H9 (cell line): ENCODE data around the gene KIF21B. TPM values are rescaled to one million over a fixed set of nuclear protein-coding genes. Genes with fewer than 3 reads are reported as not detected.

Experiments
- DNase-seq: peaks from one replicate; pipeline ENCODE4 v3.0.0-alpha.2; 2017
- H2AFZ ChIP-seq: one replicate; pipeline ENCODE4 v1.6.1; 2013; ENCODE audit warnings: mild to moderate bottlenecking, low read length, control low read depth, moderate library complexity
- H2AK5ac ChIP-seq: 2 replicates; pipeline ENCODE4 v1.6.1; 2013; ENCODE audit warnings: low read length, control low read depth, mixed read lengths; ENCODE audit not compliant: insufficient read length
- H2BK120ac ChIP-seq: one replicate; pipeline ENCODE4 v1.6.1; 2013; ENCODE audit warnings: low read depth, mild to moderate bottlenecking, low read length, control low read depth, inconsistent platforms; ENCODE audit not compliant: poor library complexity, severe bottlenecking
- H2BK12ac ChIP-seq: 2 replicates; pipeline ENCODE4 v1.6.1; 2013; ENCODE audit warnings: low read length, control low read depth, mixed read lengths, low read depth; ENCODE audit not compliant: insufficient read length
- H2BK15ac ChIP-seq: 2 replicates; pipeline ENCODE4 v1.6.1; 2013; ENCODE audit warnings: low read depth, low read length, control low read depth
- H2BK20ac ChIP-seq: one replicate; pipeline ENCODE4 v1.6.1; 2013; ENCODE audit warnings: low read depth, mild to moderate bottlenecking, low read length, control low read depth, inconsistent platforms; ENCODE audit not compliant: poor library complexity, severe bottlenecking
- H2BK5ac ChIP-seq: 2 replicates; pipeline ENCODE4 v1.6.1; 2013; ENCODE audit warnings: low read length, control low read depth, mixed read lengths; ENCODE audit not compliant: insufficient read length
- H3K14ac ChIP-seq: 2 replicates; pipeline ENCODE4 v1.6.1; 2013; ENCODE audit warnings: low read length, control low read depth; ENCODE audit not compliant: insufficient read depth
- H3K18ac ChIP-seq: 2 replicates; pipeline ENCODE4 v1.6.1; 2013; ENCODE audit warnings: low read depth, mild to moderate bottlenecking, mixed read lengths, low read length, control low read depth; ENCODE audit not compliant: insufficient read length
- H3K23ac ChIP-seq: 2 replicates; pipeline ENCODE4 v1.6.1; 2013; ENCODE audit warnings: low read length, control low read depth, mixed read lengths, low read depth; ENCODE audit not compliant: insufficient read length
- H3K23me2 ChIP-seq: 2 replicates; pipeline ENCODE4 v1.6.1; 2013; ENCODE audit warnings: low read depth, mild to moderate bottlenecking, mixed read lengths, low read length, control low read depth; ENCODE audit not compliant: insufficient read length, poor library complexity, severe bottlenecking
- H3K27ac ChIP-seq: 2 replicates; pipeline ENCODE4 v1.5.1; 2013; ENCODE audit warnings: low read length, control low read depth, mixed read lengths, low read depth; ENCODE audit not compliant: insufficient read length
- H3K27me3 ChIP-seq: 2 replicates; pipeline ENCODE4 v1.6.1; 2013; ENCODE audit warnings: low read length, control low read depth, inconsistent platforms; ENCODE audit not compliant: insufficient read depth
- H3K4ac ChIP-seq: 2 replicates; pipeline ENCODE4 v1.6.1; 2013; ENCODE audit warnings: low read depth, mild to moderate bottlenecking, control low read depth, inconsistent platforms, low read length, moderate library complexity
- H3K4me1 ChIP-seq: 2 replicates; pipeline ENCODE4 v1.6.1; 2013; ENCODE audit warnings: low read length, control low read depth, inconsistent platforms; ENCODE audit not compliant: insufficient read depth
- H3K4me2 ChIP-seq: 2 replicates; pipeline ENCODE4 v1.6.1; 2013; ENCODE audit warnings: low read length, control low read depth, mixed read lengths; ENCODE audit not compliant: insufficient read length, insufficient read depth
- H3K56ac ChIP-seq: 2 replicates; pipeline ENCODE4 v1.6.1; 2013; ENCODE audit warnings: low read depth, mild to moderate bottlenecking, mixed read lengths, low read length, control low read depth; ENCODE audit not compliant: insufficient read length
- H3K79me1 ChIP-seq: 2 replicates; pipeline ENCODE4 v1.6.1; 2013; ENCODE audit warnings: low read depth, mild to moderate bottlenecking, moderate library complexity, low read length, control low read depth, inconsistent platforms; ENCODE audit not compliant: insufficient read depth, poor library complexity, severe bottlenecking
- H3K79me2 ChIP-seq: 2 replicates; pipeline ENCODE4 v1.6.1; 2013; ENCODE audit warnings: low read length, control low read depth, inconsistent platforms; ENCODE audit not compliant: insufficient read depth
- H3K9ac ChIP-seq: 2 replicates; pipeline ENCODE4 v1.6.1; 2013; ENCODE audit warnings: low read length, control low read depth, mixed read lengths; ENCODE audit not compliant: insufficient read length; ENCODE audit errors: extremely low read depth
- H3K9me3 ChIP-seq: one replicate; pipeline ENCODE4 v1.6.1; 2013; ENCODE audit warnings: low read depth, low read length, inconsistent platforms; ENCODE audit not compliant: control insufficient read depth
- H3T11ph ChIP-seq: one replicate; pipeline ENCODE4 v1.6.1; 2013; ENCODE audit warnings: mild to moderate bottlenecking, low read length, control low read depth, inconsistent platforms
- H4K20me1 ChIP-seq: one replicate; pipeline ENCODE4 v1.6.1; 2013; ENCODE audit not compliant: control insufficient read depth, insufficient read length, insufficient read depth
- H4K5ac ChIP-seq: 2 replicates; pipeline ENCODE4 v1.6.1; 2013; ENCODE audit warnings: low read depth, mild to moderate bottlenecking, mixed read lengths, low read length, control low read depth; ENCODE audit not compliant: insufficient read length
- H4K8ac ChIP-seq: replicated peaks from 2 replicates; pipeline ENCODE4 v1.6.1; 2013; ENCODE audit warnings: low read length, control low read depth, mixed read lengths, low read depth; ENCODE audit not compliant: insufficient read length
- H4K91ac ChIP-seq: 2 replicates; pipeline ENCODE4 v1.6.1; 2013; ENCODE audit warnings: low read depth, mild to moderate bottlenecking, moderate library complexity, mixed read lengths, low read length, control low read depth; ENCODE audit not compliant: insufficient read length
- H3K27ac Mint-ChIP-seq, 3 experiments: 2 replicates in 2 of 3; 3 replicates in 1 of 3; pipeline ENCODE4 v1.8.0; 2020 to 2021; ENCODE audit warnings: mixed read lengths in 3 of 3, mild to moderate bottlenecking in 1 of 3, moderate library complexity in 1 of 3
- H3K27me3 Mint-ChIP-seq: 2 replicates; pipeline ENCODE4 v1.8.0; 2021; ENCODE audit warnings: low read depth, mild to moderate bottlenecking, moderate library complexity, mixed read lengths
- H3K36me3 Mint-ChIP-seq, 3 experiments: 2 replicates in 2 of 3; 3 replicates in 1 of 3; pipeline ENCODE4 v1.8.0; 2020 to 2021; ENCODE audit warnings: low read depth in 3 of 3, mixed read lengths in 3 of 3; ENCODE audit not compliant: insufficient read depth in 1 of 3
- H3K4me1 Mint-ChIP-seq, 2 experiments: 2 replicates each; pipeline ENCODE4 v1.8.0; 2020; ENCODE audit warnings: mixed read lengths in 2 of 2
- H3K4me3 Mint-ChIP-seq, 2 experiments: 2 replicates in 1 of 2; 3 replicates in 1 of 2; pipeline ENCODE4 v1.8.0; 2020 to 2021; ENCODE audit warnings: mild to moderate bottlenecking in 2 of 2, mixed read lengths in 2 of 2, moderate library complexity in 1 of 2
- H3K9me3 Mint-ChIP-seq, 2 experiments: 2 replicates in 1 of 2; 3 replicates in 1 of 2; pipeline ENCODE4 v1.8.0; 2020; ENCODE audit warnings: mild to moderate bottlenecking in 2 of 2, mixed read lengths in 2 of 2, moderate library complexity in 1 of 2
- CTCF ChIP-seq: fragments of 200-600 bp; sonication (generic); conservative IDR thresholded peaks from 3 replicates; pipeline ENCODE4 v1.8.0; 2021; ENCODE audit warnings: antibody characterized with exemption, mild to moderate bottlenecking
- WGBS: extraction: QIAGEN DNeasy Blood & Tissue Kit; methylation state at CpG from one replicate; pipeline ENCODE4 v1.1.7; 2013; ENCODE audit warnings: missing lambda C conversion rate, low lambda C conversion rate, mixed read lengths; ENCODE audit not compliant: insufficient read length; ENCODE audit errors: extremely low coverage; 5-methylcytosine and 5-hydroxymethylcytosine counted together
- total RNA-seq: library from RNA; stranded (reverse); gene quantifications from 2 replicates; pipeline ENCODE4 v1.2.1, GENCODE V29; 2021

Gene KIF21B
- total RNA-seq, 1 experiment from 2014 or later = 7.5 TPM

GRCh38 chr1:201059871-201060555, 36.5 kb upstream of the KIF21B start:
- Mint-ChIP-seq H3K27ac (no peak overlapping the region; a peak in 1 of 7 replicates), H3K4me1 (peaks cover 21 to 34% of the 10 kb centered on the region in 2 experiments), H3K4me3 (no peak overlapping the region), H3K36me3 (no peaks in the 10 kb centered on the region), H3K27me3 (peaks cover 7% of the 10 kb centered on the region), H3K9me3 (no peaks in the 10 kb centered on the region)
- Histone ChIP-seq H2AFZ (no peak overlapping the region), H3K18ac (no peak overlapping the region), H3K9ac (no peak overlapping the region), H2AK5ac (no peak overlapping the region), H4K91ac (no peak overlapping the region), H3K23ac (no peak overlapping the region), H4K5ac (no peak overlapping the region), H2BK120ac (no peak overlapping the region), H3K4ac (no peak overlapping the region), H3K4me1 (peaks cover 5% of the 10 kb centered on the region; the same call in 1 of the 2 replicates), H3K56ac (no peak overlapping the region), H3K79me1 (no peaks in the 10 kb centered on the region), H3K27ac (no peak overlapping the region), H2BK12ac (no peak overlapping the region), H2BK20ac (no peak overlapping the region), H4K8ac (no peak overlapping the region), H3K14ac (no peak overlapping the region), H2BK5ac (no peak overlapping the region), H3K9me3 (no peaks in the 10 kb centered on the region), H3K23me2 (no peaks in the 10 kb centered on the region), H3K79me2 (no peaks in the 10 kb centered on the region), H2BK15ac (no peak overlapping the region), H3T11ph (no peak overlapping the region), H4K20me1 (no peaks in the 10 kb centered on the region), H3K27me3 (no peaks in the 10 kb centered on the region), H3K4me2 (no peak overlapping the region)
- TF ChIP-seq CTCF = no peak
- no CpG with 5 or more reads among the region's 5 CpGs for WGBS
- no peak for DNase-seq
